Esophagus squamous epithelium (tissue), 5 donors: Measurements from ENCODE around the gene HORMAD2. TPM values are rescaled to one million over a fixed set of nuclear protein-coding genes. Genes with fewer than 3 reads are reported as not detected.

Experiments
- DNase-seq: peaks from one replicate; lab custom pipeline; 2025; lab: John Stamatoyannopoulos, UW
- H3K27ac ChIP-seq, 4 donors: fragments of 200-600 bp; sonication (generic); one replicate each; pipeline ENCODE4 v1.5.1; 2016 to 2019; ENCODE audit warnings: mild to moderate bottlenecking in 1 of 4
- H3K27me3 ChIP-seq, 4 donors: fragments of 200-600 bp; sonication (generic); 1 replicate in 3 of 4; 2 replicates in 1 of 4; pipeline versions ENCODE4 v1.5.1 to v1.6.0; 2017 to 2021; ENCODE audit warnings: antibody characterized with exemption in 1 of 4
- H3K36me3 ChIP-seq, 3 donors: fragments of 200-600 bp; sonication (generic); one replicate each; pipeline ENCODE4 v1.5.1; 2016 to 2019
- H3K4me1 ChIP-seq, 3 donors: fragments of 200-600 bp; sonication (generic); one replicate each; pipeline ENCODE4 v1.5.1; 2017 to 2019
- H3K4me3 ChIP-seq, 4 donors: fragments of 200-600 bp; sonication (generic); 1 replicate in 3 of 4; 2 replicates in 1 of 4; pipeline ENCODE4 v1.5.1; 2016 to 2019; ENCODE audit warnings: mild to moderate bottlenecking in 2 of 4, moderate library complexity in 1 of 4
- H3K9me3 ChIP-seq, 3 donors: fragments of 200-600 bp; sonication (generic); one replicate each; pipeline ENCODE4 v1.5.1; 2016 to 2019
- POLR2A ChIP-seq, 4 donors: fragments of 450-650 bp; IDR thresholded peaks; one replicate each; pipeline ENCODE4 v1.6.1; 2017; ENCODE audit warnings: antibody characterized with exemption in 4 of 4, mild to moderate bottlenecking in 4 of 4, moderate library complexity in 3 of 4
- WGBS, 2 donors: methylation state at CpG; one replicate each; pipeline ENCODE4 v1.1.5; 2018; 5-methylcytosine and 5-hydroxymethylcytosine counted together
- intact Hi-C: fragments of 100-400 bp; cut with DNase I; formaldehyde crosslinking; loops from one replicate; pipeline ENCODE4 v1.15.0; 2022
- total RNA-seq, 4 donors: library from RNA; depleted of rRNA; stranded (reverse); fragments of >200 nt; gene quantifications; one replicate each; pipeline ENCODE4 v1.1.0, GENCODE V29; 2016
- TF ChIP-seq, protein P1 (sequence below), 6 experiments: fragments of 450-650 bp in 4 of 6; fragments of 200-600 bp in 2 of 6; sonication (generic) in 2 of 6; IDR thresholded peaks; one replicate each; pipeline ENCODE4 v1.5.1; 2016 to 2019; ENCODE audit warnings: antibody characterized with exemption in 6 of 6, mild to moderate bottlenecking in 4 of 6, moderate library complexity in 4 of 6
- donor health status: DM: yes; HTN: yes; CAD: no.

Gene HORMAD2
- total RNA-seq, 4 donors from 2014 or later = not detected

DNA sequence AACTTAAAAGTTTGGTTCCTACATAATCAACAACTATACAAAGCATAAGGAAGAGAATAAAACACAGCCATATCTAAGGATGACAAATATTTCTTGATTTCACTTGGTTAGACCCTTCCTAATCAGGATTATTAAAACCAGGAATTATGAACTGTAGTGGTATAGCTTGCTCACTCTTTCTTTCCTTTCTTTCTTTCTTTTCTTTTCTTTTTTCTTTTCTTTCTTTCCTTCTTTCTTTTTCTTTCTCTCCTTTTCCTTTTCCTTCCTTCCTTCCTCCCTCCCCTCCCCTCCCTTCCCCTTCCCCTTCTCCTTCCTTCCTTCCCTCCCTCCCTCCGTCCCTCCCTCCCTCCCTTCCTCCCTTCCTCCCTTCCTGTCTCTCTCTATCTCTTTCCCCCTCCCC, 78.0 kb downstream of the HORMAD2 start:
- 73% methylated on average over 1 of the region's 1 CpG; no CpG with 5 or more reads in 1 of the 2 donors for WGBS, 2 donors

DNA sequence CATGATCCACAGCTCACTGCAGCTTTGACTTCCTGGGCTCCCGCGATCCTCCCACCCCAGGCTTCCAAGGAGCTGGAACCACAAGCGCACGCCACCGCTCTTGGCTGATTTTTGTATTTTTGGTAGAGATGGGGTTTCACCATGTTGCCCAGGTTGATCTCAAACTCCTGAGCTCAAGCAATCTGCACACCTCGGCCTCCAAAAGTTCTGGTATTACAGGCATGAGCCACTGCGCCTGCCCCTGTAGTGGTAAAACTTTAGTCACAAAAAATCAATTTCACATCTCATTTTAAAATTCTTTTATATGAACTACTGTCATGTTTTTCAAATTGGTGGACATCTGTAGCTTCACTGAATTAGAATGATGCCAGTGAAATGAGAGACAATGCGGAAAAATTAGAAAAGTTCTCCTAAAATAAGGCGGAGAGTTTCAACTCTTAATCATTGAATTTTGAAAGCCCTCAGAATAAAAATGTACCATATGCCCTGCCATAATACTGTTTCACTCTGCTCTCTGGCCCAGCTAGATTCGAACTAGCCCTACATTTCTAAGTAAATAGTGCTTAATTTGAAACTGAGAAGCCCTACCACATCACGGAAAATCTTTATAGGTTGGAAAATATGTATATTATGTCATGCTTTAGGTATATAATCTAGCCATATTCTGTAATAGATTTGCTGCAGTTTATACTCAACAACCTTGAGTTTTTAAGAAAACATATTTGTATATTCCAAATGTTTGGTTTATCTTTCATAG, 78.7 kb downstream of the HORMAD2 start:
- Histone ChIP-seq H3K27ac (no peak overlapping the region), H3K4me1 (peaks cover 0 to 15% (median 8%) of the 10 kb centered on the region in 3 donors), H3K4me3 (no peak overlapping the region), H3K9me3 (no peaks in the 10 kb centered on the region), H3K27me3 (no peaks in the 10 kb centered on the region), H3K36me3 (no peaks in the 10 kb centered on the region)
- TF ChIP-seq, protein P1, sequence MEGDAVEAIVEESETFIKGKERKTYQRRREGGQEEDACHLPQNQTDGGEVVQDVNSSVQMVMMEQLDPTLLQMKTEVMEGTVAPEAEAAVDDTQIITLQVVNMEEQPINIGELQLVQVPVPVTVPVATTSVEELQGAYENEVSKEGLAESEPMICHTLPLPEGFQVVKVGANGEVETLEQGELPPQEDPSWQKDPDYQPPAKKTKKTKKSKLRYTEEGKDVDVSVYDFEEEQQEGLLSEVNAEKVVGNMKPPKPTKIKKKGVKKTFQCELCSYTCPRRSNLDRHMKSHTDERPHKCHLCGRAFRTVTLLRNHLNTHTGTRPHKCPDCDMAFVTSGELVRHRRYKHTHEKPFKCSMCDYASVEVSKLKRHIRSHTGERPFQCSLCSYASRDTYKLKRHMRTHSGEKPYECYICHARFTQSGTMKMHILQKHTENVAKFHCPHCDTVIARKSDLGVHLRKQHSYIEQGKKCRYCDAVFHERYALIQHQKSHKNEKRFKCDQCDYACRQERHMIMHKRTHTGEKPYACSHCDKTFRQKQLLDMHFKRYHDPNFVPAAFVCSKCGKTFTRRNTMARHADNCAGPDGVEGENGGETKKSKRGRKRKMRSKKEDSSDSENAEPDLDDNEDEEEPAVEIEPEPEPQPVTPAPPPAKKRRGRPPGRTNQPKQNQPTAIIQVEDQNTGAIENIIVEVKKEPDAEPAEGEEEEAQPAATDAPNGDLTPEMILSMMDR (IDR thresholded peaks at IDR 0.05) = no peak
- TF ChIP-seq POLR2A (IDR thresholded peaks at IDR 0.05) = no peak
- intact Hi-C loops = no loop called here
- DNase-seq = no peak
- 82 to 88% methylated on average over 10 to 11 of the region's 11 CpGs for WGBS, 2 donors

More for the DNA sequence above, 78.0 kb downstream of the HORMAD2 start:
- TF ChIP-seq, protein P1 (IDR thresholded peaks at IDR 0.05) = no peak
- no peak for TF ChIP-seq POLR2A (IDR thresholded peaks at IDR 0.05)
- H3K4me1 ChIP-seq = peaks cover 0 to 15% (median 8%) of the 10 kb centered on the region in 3 donors
- H3K36me3 ChIP-seq = no peaks in the 10 kb centered on the region
- no peak overlapping the region for H3K27ac ChIP-seq
- H3K27me3 ChIP-seq = no peaks in the 10 kb centered on the region
- intact Hi-C loops = no loop called here
- H3K9me3 ChIP-seq = no peaks in the 10 kb centered on the region
- H3K4me3 ChIP-seq = no peak overlapping the region
- DNase-seq = no peak

DNA sequence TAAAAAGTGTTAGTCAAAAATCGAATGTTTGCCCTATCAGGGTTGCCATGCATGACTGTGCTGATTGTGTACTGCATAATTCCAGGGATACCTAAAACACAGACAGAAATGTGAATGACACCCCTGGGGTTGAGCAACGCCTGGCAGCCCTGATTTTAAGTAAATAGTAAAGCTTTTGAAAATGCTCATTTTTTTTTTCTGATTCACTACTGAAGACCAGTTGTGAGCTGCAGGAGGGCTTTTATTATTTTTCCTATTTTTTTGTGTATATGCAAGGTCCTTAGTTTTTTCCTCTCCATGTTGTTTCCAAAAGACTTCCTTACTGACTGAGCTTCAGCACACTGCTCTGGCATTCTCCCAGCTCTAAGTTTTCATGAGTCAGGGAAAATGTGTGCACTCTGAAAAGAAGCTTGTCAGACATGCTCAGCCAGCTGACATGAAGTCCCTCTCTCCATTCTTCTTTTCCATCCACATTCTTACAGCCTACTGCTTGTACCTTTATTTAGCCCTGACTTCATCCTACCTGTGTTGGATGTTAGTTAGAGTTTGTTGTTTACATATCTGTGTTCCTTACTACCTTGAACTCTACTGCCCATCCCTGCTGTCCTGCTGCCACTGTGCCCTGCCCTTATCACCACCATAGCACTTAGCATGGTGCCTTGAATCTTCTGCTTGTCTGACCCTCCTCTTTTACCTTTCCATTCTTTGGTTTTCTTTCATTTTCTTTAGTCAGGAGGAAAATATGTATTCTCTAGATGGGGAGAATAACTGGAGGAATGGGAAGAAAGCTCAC, 79.5 kb downstream of the HORMAD2 start:
- DNase-seq = no peak
- no peaks in the 10 kb centered on the region for H3K9me3 ChIP-seq

DNA sequence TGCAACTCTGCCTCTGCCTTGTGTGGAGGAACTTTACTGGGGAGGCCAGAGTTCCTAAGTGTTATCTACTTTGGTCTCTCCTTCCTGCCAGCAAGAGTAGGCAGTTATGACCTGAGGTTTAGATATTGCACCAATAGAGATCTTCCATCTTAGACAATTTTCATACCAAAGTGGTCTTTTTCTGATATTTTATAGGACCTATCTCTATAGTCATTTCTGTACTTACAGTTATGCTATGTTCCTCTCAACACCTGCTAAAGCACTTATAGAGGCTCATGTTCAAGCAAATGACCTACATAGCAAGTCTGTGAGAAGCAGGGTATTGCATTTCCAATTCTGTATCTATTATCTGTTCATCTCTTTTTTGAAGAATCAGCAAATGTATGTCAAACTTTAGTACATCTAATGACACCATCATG, 80.8 kb downstream of the HORMAD2 start:
- no peaks in the 10 kb centered on the region for H3K36me3 ChIP-seq
- no peak for DNase-seq
- no peaks in the 10 kb centered on the region for H3K27me3 ChIP-seq
- H3K4me1 ChIP-seq = peaks cover 0 to 15% (median 8%) of the 10 kb centered on the region in 3 donors
- intact Hi-C loops = no loop called here
- TF ChIP-seq POLR2A (IDR thresholded peaks at IDR 0.05) = no peak
- TF ChIP-seq, protein P1 (IDR thresholded peaks at IDR 0.05) = no peak
- H3K4me3 ChIP-seq = no peak overlapping the region
- no peak overlapping the region for H3K27ac ChIP-seq
- no peaks in the 10 kb centered on the region for H3K9me3 ChIP-seq

More for the DNA sequence above, 79.5 kb downstream of the HORMAD2 start:
- Histone ChIP-seq H3K27me3 (no peaks in the 10 kb centered on the region), H3K4me1 (peaks cover 0 to 15% (median 8%) of the 10 kb centered on the region in 3 donors), H3K27ac (peak overlapping the region in 1 of 4 donors; percentile 4), H3K36me3 (no peaks in the 10 kb centered on the region), H3K4me3 (no peak overlapping the region)
- intact Hi-C loops = no loop called here
- 29 to 32% methylated on average over 2 of the region's 2 CpGs for WGBS, 2 donors
- TF ChIP-seq, protein P1 (IDR thresholded peaks at IDR 0.05) = no peak

DNA sequence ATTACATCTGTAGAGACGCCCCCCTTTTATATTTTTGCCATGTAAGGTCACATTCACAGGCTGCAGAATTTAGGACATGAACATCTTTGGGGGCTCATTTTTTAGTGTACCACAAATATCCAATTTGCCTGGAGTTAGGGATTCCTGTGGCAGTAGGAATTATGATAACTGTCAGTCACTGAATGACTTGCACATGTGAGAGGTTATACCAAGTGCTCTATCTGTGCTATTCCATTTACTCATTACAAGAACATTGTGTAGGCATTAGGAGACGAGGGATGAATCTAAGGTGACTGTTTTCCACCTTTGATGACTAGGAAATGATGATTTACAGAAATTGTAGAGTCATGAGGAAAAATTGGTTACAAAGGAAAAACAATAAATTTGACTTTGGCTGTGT, 87.0 kb downstream of the HORMAD2 start:
- H3K27ac ChIP-seq = no peak overlapping the region
- no peaks in the 10 kb centered on the region for H3K9me3 ChIP-seq
- DNase-seq = no peak
- intact Hi-C loops = no loop called here
- no peaks in the 10 kb centered on the region for H3K4me1 ChIP-seq
- no peaks in the 10 kb centered on the region for H3K36me3 ChIP-seq
- TF ChIP-seq, protein P1 (IDR thresholded peaks at IDR 0.05) = no peak
- no peak for TF ChIP-seq POLR2A (IDR thresholded peaks at IDR 0.05)
- 49 to 86% methylated on average over 2 of the region's 2 CpGs for WGBS, 2 donors
- H3K4me3 ChIP-seq = no peak overlapping the region
- H3K27me3 ChIP-seq = no peaks in the 10 kb centered on the region
